GM19463 (cell line): Measurements from ENCODE around the gene TULP1.

Experiments
- ATAC-seq: cut with Tn5 transposase; IDR thresholded peaks from one replicate; pipeline ENCODE4 v1.9.1; 2021; ENCODE audit warnings: mild to moderate bottlenecking, moderate library complexity; ENCODE audit not compliant: unreplicated experiment

The TULP1 gene

DNA sequence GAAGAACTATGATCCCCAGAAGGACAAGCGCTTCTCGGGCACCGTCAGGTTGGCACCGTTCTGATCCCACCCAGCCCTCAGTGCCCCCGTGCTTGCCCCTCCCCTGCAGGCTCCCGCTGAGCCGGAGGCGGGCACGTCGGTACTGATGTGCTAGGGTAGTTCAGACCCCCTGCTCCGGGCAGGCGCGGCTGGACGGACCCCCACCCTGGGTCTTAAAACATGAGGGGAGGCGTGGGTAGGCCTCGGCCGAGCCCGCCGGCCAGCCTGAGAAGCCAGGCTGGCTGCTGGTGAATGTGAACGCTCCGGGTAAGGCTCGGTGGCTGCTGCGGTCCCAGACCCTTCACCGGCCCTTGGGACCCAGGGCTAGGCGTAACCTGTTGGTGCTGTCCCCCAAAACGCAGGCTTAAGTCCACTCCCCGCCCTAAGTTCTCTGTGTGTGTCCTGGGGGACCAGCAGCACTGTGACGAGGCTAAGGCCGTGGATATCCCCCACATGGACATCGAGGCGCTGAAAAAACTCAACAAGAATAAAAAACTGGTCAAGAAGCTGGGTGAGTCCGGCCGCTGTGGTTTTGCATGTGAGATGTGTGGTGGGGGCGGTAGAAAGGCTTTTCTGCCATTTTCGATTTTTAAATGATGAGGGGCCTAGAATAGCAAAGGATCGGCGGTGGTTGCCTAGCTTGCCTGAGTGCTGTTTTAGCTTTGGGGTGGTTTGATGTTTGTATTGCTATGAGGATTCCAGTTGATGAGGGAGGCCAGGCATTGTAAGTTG is 43.5 kb downstream of the TULP1 start:
- no peak for ATAC-seq

DNA sequence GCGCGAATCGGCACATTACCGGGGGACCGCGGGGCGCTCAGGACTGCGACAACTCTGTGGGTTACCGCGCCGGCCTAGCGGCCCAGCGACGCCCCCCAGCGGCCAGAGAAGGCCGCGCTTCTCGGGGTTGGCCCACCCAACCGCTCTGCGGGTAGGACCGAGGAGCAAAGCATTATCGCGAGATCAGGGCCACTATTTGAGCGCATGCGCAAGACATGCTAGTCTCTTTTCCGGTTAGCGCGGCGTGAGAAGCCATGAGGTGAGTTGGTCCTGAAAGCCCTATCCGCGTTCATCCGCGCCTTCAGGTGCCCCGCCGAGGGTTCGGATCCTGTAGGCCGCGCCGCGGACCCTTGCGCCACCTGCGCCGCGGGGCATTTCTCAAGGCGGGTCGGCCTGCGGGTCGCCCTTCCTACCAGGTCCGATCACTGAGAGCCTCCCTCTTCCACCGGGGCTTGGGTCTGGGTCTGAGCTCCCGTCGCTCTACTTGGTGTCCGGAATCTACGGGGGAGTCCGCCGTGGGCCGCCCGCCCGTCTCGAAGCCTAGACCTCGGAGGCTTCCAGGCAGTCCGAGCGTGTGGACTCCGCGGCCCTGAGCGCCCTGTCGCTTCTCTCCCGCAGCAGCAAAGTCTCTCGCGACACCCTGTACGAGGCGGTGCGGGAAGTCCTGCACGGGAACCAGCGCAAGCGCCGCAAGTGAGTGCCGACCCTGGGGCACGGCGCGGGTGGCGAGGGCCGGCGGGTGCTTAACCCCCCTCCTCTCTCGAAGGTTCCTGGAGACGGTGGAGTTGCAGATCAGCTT is 44.3 kb downstream of the TULP1 start, which contains the start of gene RPL10A:
RPL10A (plus strand) TSS at position 221 of the 799 bp plus-strand sequence; CDS start at position 255, 34 bp downstream.
- peak; percentile 82 for ATAC-seq

- no peak for ATAC-seq
Observed at GRCh38 chr6:35465646-35466045, 47.0 kb downstream of the TULP1 start.

DNA sequence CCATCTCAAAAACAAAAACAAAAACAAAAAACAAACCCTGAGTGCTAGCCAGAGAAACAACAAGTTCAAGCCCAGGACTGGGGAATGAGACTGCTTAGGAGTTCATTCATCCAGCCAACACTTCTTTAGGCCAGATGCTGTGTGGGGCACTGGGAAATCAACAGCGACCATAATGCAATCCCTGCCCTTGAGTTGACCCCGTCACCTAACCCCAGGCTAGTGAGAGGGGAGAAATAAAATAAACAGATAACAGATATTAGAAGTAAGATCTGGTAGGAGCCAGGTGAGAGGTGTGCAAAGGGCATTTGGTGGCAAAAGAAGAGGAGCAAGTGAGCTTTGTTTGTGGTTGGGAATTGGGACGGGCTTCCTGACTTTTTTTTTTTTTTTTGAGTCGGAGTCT is 49.4 kb downstream of the TULP1 start:
- ATAC-seq, result no peak

GRCh38 chr6:35461270-35461669 is 51.4 kb downstream of the TULP1 start:
- no peak for ATAC-seq

DNA sequence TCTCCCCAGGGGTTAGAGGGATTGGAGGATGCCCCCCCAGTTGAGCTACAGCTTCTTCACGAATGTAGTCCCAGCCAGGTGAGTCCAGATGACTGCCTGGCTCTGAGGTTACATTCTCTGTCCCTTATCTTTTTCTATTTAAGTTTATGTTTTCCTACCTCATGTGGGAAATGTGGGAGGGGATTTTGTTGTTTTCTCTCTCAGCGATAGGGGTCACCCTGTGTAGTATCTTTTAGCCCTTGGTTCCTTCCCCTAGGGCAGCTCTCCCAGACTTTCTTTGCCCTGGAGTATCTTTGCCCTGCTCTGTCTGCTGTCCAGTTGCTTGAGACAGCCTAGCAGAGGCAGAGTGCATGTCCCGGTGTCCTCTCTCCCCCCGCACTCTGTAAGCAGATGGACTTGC is 54.8 kb downstream of the TULP1 start:
- ATAC-seq, result no peak

DNA sequence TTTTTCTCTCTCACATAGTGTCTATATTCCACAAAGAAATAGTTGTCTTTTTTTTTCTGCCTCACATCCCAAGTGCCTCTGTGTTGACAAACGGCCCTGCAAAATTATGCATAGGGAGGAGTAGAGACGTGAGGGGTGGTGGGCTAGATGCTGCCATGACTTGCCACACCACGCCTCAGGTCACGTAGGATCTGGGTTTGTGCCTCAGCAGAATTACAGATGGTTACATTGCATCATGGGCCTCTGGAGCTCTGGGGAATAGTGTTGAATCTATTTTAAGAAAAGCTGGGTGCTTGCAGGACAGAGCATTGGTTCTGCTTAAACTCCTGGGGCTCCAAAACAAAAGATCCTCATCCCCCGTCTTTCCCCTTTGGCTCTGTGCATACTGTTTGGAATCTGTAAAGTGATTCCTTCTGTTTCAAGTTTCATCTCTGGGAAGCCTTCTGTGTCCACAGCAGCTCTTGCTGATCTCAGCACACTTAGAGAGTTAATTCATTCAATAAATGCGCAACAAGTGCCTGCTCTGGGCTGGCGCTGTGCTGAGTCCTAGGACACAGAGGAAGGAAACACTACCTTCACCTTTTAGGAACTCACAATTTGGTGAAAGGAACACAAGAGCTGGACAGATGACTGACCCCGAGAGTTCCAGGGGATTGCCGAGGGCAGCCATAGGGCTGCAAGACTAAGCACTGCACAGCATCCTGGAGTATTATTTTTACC is 58.1 kb downstream of the TULP1 start:
- ATAC-seq, result no peak

- ATAC-seq, result no peak
Observed at GRCh38 chr6:35453236-35453635, 59.5 kb downstream of the TULP1 start.

- ATAC-seq, result peak; percentile 90
Observed at GRCh38 chr6:35452183-35453090, 60.3 kb downstream of the TULP1 start, which contains the start of gene FANCE. Gene FANCE, plus strand, starts transcription at chr6:35452338. Its CDS starts 208 bp downstream, at chr6:35452546.

- no peak for ATAC-seq
Observed at GRCh38 chr6:35451354-35452182, 61.1 kb downstream of the TULP1 start.

GRCh38 chr6:35449287-35449881 is 63.3 kb downstream of the TULP1 start:
- ATAC-seq, result peak; percentile 39

DNA sequence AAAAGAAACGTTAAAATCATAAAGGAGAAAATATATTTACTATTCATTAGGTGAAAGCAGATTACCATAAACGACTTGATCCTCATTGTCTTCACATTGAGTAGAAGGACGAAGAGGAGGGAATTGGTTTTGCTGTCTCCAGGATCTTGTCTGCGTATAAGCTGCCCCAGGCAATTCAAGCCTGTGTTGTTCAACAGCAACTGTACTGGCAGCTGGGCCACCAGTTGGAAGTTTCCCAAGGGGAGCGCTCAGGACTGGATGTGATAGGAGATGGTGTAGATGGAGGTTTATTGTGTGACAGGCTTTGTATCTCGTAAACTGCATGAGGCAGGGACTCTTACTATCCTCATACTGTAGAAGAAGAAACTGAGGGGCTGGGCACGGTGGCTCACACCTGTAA is 64.5 kb downstream of the TULP1 start:
- ATAC-seq, result no peak
